ENCODE results near the gene MRPL24. TPM values are rescaled to one million over a fixed set of nuclear protein-coding genes. Genes with fewer than 3 reads are reported as not detected.

The MRPL24 gene
- polyA plus RNA-seq, 3 donors, result 63.0 to 69.1 (median 64.1) TPM

GRCh38 chr1:156749419-156750118, 8.7 kb upstream of the MRPL24 start:
- DNase-seq (ENCODE audit: extremely low read depth in 1 of 11, low read depth in 9 of 11, low spot score in 4 of 11), result no peak

DNA sequence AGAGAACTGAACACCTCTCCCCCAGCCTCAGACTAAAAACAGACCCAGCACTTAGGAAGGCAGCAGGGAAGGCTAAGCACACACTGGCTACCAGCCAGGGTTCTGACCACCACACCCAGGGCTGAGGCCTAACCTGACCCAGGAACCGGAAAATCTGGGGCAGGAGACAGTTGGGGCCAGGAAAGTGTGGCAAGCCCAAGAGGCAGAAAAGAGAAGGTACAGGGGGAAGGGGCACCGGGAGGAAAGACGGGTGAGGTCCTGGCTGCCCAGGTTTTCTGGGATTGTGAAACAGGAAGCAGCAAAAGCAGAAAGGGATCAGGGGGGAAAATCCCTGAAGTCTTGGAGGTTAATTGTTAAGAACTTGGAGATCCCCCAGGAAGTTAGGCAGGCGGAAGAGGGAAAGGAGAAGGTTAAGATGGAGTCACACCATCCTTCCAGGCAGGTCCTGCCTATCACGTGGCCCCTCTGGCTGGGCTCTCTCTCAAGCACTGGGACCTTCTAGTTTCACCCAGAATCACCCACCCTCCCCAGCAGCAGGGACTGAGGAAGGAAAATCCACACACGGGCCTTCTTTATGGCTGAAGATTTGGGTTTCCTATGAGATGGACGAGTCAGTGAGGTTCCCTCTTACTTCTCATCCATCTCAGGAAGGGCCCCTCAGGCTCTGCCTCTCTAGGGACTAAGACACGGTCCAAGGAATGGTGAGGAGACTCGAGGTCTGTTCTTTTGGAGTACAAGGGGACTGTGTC, 8.0 kb upstream of the MRPL24 start:
- no peak for DNase-seq (ENCODE audit: extremely low read depth in 1 of 11, low read depth in 9 of 11, low spot score in 4 of 11)

- no peak for DNase-seq (ENCODE audit: extremely low read depth in 1 of 11, low read depth in 9 of 11, low spot score in 4 of 11)
Measured at GRCh38 chr1:156747742-156748669, 7.1 kb upstream of the MRPL24 start.

- peak in 8 of 11 donors; percentile 81 to 93 (median 86) for DNase-seq (ENCODE audit: extremely low read depth in 1 of 11, low read depth in 9 of 11, low spot score in 4 of 11)
Measured at GRCh38 chr1:156746728-156747631, 6.1 kb upstream of the MRPL24 start.

GRCh38 chr1:156746406-156746727, 5.5 kb upstream of the MRPL24 start:
- no peak for DNase-seq (ENCODE audit: extremely low read depth in 1 of 11, low read depth in 9 of 11, low spot score in 4 of 11)

- DNase-seq (ENCODE audit: extremely low read depth in 1 of 11, low read depth in 9 of 11, low spot score in 4 of 11), result no peak
Measured at GRCh38 chr1:156745881-156746280, 5.0 kb upstream of the MRPL24 start.

- DNase-seq (ENCODE audit: extremely low read depth in 1 of 11, low read depth in 9 of 11, low spot score in 4 of 11), result no peak
Measured at GRCh38 chr1:156744786-156745419, 4.0 kb upstream of the MRPL24 start.

- DNase-seq (ENCODE audit: extremely low read depth in 1 of 11, low read depth in 9 of 11, low spot score in 4 of 11), result no peak
Measured at GRCh38 chr1:156744344-156744743, 3.5 kb upstream of the MRPL24 start.

- no peak for DNase-seq (ENCODE audit: extremely low read depth in 1 of 11, low read depth in 9 of 11, low spot score in 4 of 11)
Measured at GRCh38 chr1:156743367-156744302, 2.7 kb upstream of the MRPL24 start.

DNA sequence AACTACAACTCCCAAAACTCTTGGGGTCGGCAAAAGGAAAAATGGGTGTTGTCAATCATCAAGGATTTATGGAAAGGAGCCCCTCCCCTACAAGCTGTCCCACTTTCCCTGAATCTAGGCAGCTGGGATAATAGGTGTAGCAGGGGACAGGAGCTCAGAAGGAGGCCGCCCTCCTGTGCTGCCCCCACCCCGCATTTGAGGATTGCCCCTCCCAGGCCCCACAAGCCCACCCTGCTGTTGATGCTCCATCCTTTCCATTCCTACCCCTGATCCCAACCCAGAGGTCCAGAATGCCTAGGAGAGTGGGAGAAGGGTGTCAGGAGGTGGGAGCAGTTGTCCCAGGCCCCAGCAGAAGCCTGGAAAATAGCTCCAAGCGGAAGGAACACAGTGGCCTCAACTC, 1.9 kb upstream of the MRPL24 start:
- no peak for DNase-seq (ENCODE audit: extremely low read depth in 1 of 11, low read depth in 9 of 11, low spot score in 4 of 11)

DNA sequence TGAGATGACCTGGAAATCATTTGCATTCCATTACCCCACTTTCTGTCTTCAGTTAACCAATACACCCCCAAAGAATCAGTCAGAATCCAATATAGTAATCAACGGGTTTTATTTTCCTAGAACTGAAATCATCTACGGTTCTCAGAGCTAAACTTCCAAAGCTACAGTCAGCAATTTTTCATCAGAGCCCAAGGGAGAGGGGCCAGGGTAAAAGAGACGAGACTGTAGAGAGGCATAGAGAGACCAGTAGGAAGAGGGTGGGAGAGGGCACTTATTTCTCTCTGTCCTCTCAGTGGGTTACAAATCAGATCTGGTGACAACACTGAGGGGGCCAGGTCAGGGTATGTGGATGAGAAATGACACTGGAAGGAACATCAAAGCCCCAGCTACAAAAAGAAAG, 1.1 kb upstream of the MRPL24 start:
- no peak for DNase-seq (ENCODE audit: extremely low read depth in 1 of 11, low read depth in 9 of 11, low spot score in 4 of 11)

DNA sequence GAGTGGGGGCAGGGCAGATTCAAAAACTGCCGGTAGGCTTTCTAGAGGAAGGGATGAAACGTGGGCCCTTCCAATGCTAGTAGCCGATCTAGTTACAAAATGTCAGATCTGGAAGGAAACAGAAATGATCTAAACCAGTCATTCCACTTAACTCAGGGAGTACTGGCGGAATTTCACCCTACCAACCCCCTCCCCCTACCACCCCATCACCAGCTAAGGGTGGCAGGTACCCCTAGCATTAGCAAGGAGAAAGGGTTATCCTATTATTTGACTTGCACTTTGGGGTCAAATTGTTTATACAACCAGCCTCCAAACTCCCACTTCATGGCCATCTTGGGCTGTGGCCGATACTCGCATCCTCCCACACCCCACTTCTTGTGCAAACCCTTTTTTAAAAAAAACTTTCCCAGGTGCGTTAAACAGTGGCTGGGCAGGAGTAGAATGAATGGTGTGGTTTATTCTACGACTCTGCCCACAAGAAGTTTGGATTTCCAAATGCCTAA, 644 bp upstream of the MRPL24 start:
- DNase-seq (ENCODE audit: extremely low read depth in 1 of 11, low read depth in 9 of 11, low spot score in 4 of 11), result no peak

GRCh38 chr1:156740237-156740740, 599 bp downstream of the MRPL24 start:
- no peak for DNase-seq (ENCODE audit: extremely low read depth in 1 of 11, low read depth in 9 of 11, low spot score in 4 of 11)

- no peak for DNase-seq (ENCODE audit: extremely low read depth in 1 of 11, low read depth in 9 of 11, low spot score in 4 of 11)
Measured at GRCh38 chr1:156738916-156739315, 2.0 kb downstream of the MRPL24 start.

- no peak for DNase-seq (ENCODE audit: extremely low read depth in 1 of 11, low read depth in 9 of 11, low spot score in 4 of 11)
Measured at GRCh38 chr1:156738407-156738806, 2.5 kb downstream of the MRPL24 start.

- DNase-seq (ENCODE audit: extremely low read depth in 1 of 11, low read depth in 9 of 11, low spot score in 4 of 11), result no peak
Measured at GRCh38 chr1:156733989-156734584, 6.8 kb downstream of the MRPL24 start.

Data from renal cortex interstitium (tissue), 11 donors.